Kidney capillary endothelial cell (primary cell): ENCODE data around the gene ANKIB1.

Experiments
- DNase-seq: peaks from one replicate; pipeline ENCODE4 v3.0.0-alpha.2; 2018; ENCODE audit warnings: low spot score

Gene ANKIB1

GRCh38 chr7:92266415-92267241, 20.9 kb downstream of the ANKIB1 start:
- DNase-seq, result no peak

- no peak for DNase-seq
These were observed 23.1 kb downstream of the ANKIB1 start for GRCh38 chr7:92268921-92269320.

- DNase-seq, result no peak
These were observed 29.6 kb downstream of the ANKIB1 start for GRCh38 chr7:92275327-92275726.

- DNase-seq, result no peak
These were observed 30.7 kb downstream of the ANKIB1 start for GRCh38 chr7:92276460-92276864.

GRCh38 chr7:92279396-92280031, 33.7 kb downstream of the ANKIB1 start:
- no peak for DNase-seq

GRCh38 chr7:92281031-92281430, 35.3 kb downstream of the ANKIB1 start:
- DNase-seq, result no peak

GRCh38 chr7:92282221-92282814, 36.5 kb downstream of the ANKIB1 start:
- DNase-seq, result no peak

- DNase-seq, result no peak
These were observed 37.2 kb downstream of the ANKIB1 start for GRCh38 chr7:92282930-92283329.

GRCh38 chr7:92289321-92289720, 43.5 kb downstream of the ANKIB1 start:
- no peak for DNase-seq

- DNase-seq, result no peak
These were observed 47.2 kb downstream of the ANKIB1 start for GRCh38 chr7:92292981-92293380.

GRCh38 chr7:92293896-92294590, 48.3 kb downstream of the ANKIB1 start:
- no peak for DNase-seq

GRCh38 chr7:92295391-92295790, 49.6 kb downstream of the ANKIB1 start:
- no peak for DNase-seq

GRCh38 chr7:92296235-92296634, 50.5 kb downstream of the ANKIB1 start:
- no peak for DNase-seq

- DNase-seq, result no peak
These were observed 51.2 kb downstream of the ANKIB1 start for GRCh38 chr7:92296880-92297445.

GRCh38 chr7:92297736-92298135, 52.0 kb downstream of the ANKIB1 start:
- no peak for DNase-seq

GRCh38 chr7:92303761-92304160, 58.0 kb downstream of the ANKIB1 start:
- DNase-seq, result no peak

- DNase-seq, result no peak
These were observed 58.7 kb downstream of the ANKIB1 start for GRCh38 chr7:92304406-92304893.

GRCh38 chr7:92306153-92306552, 60.4 kb downstream of the ANKIB1 start:
- DNase-seq, result no peak

GRCh38 chr7:92313055-92313454, 67.3 kb downstream of the ANKIB1 start:
- DNase-seq, result no peak

GRCh38 chr7:92319243-92319642, 73.5 kb downstream of the ANKIB1 start:
- DNase-seq, result no peak

- no peak for DNase-seq
These were observed 79.4 kb downstream of the ANKIB1 start for GRCh38 chr7:92325173-92325572.

- no peak for DNase-seq
These were observed 80.1 kb downstream of the ANKIB1 start for GRCh38 chr7:92325858-92326257.
